ENCODE data around the gene FGF18.
A peak's percentile ranks its signal among the peaks of the same experiment; 100 is the strongest.
"Not testable (repeated sequence)": the region's sequence is repeated elsewhere in the genome, so short reads cannot be mapped to it uniquely, and the experiment has no call there.

FGF18 gene

DNA sequence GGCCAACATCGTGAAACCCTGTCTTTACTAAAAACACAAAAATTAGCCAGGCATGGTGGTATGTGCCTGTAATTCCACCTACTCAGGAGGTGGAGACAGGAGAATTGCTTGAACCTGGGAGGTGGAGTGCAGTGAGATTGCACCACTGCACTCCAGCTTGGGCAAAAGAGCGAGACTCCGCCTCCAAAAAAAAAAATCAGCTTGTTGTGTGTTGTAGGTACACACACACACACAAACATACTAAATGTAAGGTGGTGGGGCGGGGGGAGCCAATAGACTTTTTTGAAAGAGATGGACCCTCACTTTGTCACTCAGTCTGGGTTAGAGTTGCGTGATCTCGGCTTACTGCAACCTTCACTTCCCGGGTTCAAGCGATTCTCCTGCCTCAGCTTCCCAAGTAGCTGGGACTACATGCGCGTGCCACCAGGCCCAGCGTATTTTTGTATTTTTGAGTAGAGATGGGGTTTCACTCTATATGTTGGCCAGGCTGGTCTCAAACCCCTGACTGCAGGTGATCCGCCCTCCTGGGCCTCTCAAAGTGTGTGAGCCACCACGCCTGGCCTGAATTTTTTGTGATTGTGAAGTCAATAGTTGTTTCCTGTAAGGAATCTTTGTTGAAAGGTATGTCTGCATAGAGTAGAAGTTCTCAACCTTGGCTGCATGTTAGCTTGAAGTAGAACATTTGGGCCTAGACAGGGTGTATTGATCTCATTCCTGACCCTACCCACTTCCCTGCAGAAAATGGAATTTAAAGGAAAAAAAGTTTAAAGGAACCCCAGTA lies 18.1 kb upstream of the FGF18 start:
- DNase-seq = no peak

- DNase-seq = not testable (repeated sequence)
These were observed 16.7 kb upstream of the FGF18 start for GRCh38 chr5:171402751-171403150.

DNA sequence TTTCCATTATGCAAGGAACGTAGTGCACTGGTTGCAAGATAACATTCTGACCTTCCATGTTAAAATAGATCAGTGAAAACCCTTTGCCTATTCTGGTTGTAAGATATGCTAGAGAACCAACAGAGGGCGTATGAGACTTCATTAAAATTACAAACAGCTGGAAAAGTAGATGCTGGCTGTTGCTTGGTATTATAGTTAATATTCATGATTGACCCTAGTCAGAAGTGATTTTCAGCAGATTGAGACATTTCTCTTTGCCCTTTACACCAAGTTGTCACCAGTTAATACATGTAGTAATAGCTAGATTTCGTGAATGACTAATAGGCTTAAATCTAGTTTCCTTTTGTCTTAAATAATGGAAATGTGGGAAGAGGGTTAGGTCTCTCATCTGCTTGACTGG lies 13.8 kb upstream of the FGF18 start:
- DNase-seq = no peak

DNA sequence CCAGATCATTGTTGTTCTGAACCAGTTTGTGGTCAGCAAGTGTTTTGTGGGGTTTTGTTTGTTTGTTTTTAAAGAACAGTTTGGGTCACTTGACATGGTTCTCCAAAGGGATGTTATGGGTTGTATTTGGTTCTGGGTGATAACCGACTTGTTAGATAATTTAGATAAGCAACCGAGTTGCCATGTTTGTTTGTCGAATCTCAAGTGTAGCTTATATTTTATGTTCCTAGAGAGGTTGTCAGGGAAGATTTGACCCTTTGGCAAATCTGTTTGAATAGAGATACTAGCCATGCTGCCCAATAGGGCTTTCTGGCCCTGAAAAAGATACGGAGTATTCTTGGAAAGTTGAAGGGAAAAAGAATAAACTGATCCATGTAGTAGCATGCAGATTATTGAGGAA lies 12.2 kb upstream of the FGF18 start:
- no peak for DNase-seq

DNA sequence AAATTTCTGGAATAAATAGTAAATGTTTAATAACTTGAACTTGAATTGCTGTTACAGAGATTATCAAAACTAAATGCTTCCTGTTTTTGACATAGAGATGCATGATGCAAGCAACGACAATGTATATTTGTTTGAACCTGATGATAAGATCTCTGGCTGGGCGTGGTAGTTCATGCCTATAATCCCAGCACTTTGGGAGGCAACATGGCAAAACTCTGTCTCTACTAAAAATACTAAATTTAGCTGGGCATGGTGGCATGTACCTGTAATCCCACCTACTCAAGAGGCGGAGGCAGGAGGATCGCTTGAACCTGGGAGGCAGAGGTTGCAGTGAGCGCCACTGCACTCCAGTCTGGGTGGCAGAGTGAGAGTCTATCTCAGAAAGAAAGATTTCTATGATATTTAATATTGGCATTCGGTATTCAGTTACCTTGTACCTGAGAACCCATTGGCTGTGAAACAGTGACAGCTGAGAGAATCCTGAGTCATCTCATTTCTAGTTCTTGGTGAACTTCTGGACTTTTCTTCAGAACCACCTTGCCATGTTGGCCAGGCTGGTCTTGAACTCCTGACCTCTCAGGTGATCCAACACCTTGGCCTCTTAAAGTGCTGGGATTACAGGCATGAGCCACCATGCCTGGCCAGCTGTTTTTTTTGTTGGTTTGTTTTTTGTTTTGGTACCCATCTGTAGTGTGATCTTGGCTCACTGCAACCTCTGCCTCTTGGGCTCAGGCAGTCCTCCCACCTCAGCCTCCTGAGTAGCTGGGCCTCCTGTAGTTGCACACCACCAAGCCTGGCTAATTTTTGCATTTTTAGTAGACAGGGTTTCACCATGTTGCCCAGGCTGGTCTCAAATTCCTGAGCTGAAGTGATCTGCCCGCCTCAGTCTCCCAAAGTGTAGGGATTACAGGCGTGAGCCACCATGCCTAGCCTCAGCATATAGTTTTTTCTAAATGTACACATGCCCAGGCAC lies 10.0 kb upstream of the FGF18 start:
- no peak for DNase-seq

DNA sequence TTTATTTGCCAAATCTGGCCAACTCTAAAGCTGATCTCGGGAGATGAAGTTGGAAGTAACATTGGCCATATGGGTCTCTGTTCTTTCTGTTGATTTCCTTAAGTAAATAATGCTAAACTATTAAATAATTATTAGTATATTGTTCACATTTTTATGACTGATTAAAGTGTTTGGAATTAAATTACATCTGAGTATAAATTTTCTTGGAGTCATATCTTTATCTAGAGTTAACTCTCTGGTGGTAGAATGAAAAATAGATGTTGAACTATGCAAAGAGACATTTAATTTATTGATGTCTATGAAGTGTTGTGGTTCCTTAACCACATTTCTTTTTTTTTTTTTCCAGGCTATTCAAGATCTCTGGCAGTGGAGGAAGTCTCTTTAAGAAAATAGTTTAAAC lies 9.3 kb upstream of the FGF18 start:
- no peak for DNase-seq

GRCh38 chr5:171412186-171412585 lies 7.3 kb upstream of the FGF18 start:
- no peak for DNase-seq

GRCh38 chr5:171413153-171413910 lies 6.1 kb upstream of the FGF18 start:
- no peak for DNase-seq

DNA sequence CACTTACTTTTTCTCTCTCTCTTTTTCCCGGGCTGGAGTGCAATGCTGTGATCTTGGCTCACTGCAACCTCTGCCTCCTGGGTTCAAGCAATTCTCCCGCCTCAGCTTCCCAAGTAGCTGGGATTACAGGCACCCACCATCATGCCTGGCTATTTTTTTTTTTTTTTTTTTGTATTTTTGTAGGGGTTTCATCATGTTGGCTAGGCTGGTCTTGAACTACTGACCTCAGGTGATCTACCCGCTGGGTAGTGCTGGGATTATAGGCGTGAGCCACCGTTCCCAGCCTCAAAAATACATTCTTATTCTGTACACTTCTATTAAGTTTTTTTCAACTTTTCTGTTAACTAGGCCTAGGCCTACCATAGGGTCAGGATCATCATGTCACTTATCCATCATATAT lies 5.5 kb upstream of the FGF18 start:
- DNase-seq = not testable (repeated sequence)

- no peak for DNase-seq
These were observed 4.2 kb upstream of the FGF18 start for GRCh38 chr5:171415115-171415730.

GRCh38 chr5:171416160-171417049 lies 3.0 kb upstream of the FGF18 start:
- no peak for DNase-seq

- DNase-seq = peak in 3 of 6 experiments; percentile 13 to 29 (median 23)
These were observed 998 bp upstream of the FGF18 start for GRCh38 chr5:171418316-171418981.

GRCh38 chr5:171419688-171420430 lies 412 bp downstream of the FGF18 start:
- DNase-seq = peak in 1 of 6 experiments; percentile 31

GRCh38 chr5:171420431-171421241 lies 1.2 kb downstream of the FGF18 start:
- no peak for DNase-seq

DNA sequence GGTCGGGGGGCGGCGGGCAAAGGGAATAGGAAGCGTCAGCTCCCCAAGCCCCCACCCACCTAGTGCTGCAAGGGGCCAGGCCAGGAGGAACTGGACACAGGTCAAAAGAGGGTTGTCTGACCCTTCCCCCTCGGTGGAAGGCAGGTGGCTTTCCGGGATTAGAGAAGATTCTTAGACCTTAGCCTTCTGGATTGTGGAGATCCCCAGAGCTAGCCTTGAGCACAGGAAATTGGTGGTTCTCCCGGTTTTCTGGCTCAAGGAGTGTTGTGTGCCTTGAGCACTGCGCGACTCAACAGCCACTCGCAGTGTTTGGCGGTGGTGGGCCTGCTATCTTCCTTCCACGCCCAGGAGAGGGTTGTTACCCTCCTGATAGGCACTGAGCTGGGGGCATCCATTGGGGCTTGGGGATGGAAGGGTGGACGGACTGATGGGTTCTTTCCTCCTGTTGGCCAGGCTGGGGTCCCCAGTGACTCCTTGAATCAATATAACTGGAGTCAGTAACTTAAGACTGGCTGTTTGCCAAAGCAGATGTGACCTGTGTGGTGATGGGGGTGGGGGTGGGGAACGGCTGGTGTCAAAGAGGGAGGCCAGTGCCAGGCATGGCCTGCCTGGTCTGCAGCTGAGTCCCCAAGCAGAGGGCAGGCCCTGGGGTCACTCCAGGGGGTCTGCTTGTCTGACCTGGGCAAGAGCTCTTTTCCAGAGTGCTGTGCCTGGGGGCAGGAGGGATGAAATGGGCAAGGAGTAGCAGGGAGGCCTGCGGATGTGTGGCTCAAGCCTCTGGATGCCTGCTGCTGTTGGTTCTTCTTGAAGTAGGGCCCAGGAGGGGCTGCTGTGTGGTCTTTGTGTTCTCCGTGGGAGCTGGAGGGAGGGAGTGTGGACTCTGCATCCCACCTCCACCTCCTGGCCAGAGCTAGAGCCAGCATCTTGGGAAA lies 2.1 kb downstream of the FGF18 start:
- DNase-seq = no peak

DNA sequence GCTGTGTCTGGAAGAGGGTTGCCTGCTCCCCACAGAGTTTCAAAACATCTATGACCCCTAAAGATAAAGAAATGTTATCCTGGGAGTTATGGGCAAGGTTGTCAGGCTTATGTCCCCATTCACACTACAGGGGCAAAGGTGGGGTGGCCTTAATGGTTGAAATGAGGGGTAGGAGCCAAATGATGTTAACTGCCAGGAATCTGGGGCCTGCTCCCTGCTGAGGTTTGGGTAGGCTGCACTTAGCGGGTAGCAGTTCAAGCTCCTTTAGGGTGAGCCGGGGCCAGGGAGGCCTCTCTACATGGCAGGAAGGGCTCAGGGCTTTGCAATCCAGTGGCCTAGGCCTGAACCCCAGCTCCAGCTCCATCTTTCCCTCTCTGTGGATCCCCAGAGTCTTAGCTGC lies 3.0 kb downstream of the FGF18 start:
- DNase-seq = no peak

GRCh38 chr5:171422902-171423663 lies 3.6 kb downstream of the FGF18 start:
- no peak for DNase-seq
